Suppressor macrophage treated with lipopolysaccharide for 4 hours (primary cell): ENCODE results near the gene OSBPL1A.

ENCODE experiments used
- DNase-seq: peaks from one replicate; pipeline ENCODE4 v3.0.0-alpha.2; 2020

OSBPL1A gene

DNA sequence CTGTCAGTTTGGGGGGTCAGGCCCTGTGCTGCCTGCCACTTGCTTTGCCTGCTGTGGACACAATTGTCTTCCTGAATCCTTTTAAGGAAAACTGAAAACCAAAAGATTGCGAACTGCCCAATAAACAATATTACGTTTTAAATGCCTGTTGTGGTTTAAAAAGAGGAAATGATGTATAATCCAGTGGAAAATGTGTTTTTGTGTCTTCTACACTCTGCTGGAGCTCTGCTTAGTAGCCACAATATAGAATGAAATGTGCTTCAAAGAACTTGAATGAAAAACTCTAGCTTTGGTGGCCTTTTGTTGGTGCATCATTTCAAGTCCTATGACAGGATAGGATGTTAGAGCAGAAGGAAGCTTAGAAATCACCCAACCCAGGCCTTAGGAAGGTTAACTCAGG lies 282.0 kb downstream of the OSBPL1A start:
- DNase-seq: peak; percentile 54

DNA sequence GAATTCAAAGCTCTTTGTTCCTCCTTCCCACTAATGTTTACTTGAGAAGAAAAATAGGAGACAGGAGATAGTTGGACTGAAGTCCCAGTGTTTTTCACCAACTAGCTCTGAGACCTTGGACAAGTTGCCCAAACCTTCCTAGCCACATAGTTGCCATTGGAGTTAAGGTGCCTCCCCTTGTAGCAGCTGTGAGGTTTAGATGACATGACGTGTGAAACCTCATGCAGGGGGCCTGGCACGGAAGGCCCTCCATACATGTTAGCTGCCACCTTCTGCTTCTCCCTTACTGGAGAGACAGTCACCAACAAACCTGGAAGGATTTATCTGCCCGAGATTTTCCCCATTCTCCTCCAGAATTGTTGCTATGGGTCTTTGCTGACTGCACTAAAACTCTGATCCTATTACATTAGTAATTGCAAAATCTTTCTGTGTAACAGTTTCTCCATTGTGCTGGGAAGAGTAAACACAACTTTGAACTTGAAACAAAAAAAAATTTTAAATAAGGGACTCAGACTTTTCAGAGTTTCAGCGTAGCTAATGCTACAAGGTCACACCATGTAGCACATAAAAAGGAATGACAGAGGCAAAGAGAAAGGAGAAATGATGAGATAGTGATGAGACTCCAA lies 282.6 kb downstream of the OSBPL1A start:
- no peak for DNase-seq

DNA sequence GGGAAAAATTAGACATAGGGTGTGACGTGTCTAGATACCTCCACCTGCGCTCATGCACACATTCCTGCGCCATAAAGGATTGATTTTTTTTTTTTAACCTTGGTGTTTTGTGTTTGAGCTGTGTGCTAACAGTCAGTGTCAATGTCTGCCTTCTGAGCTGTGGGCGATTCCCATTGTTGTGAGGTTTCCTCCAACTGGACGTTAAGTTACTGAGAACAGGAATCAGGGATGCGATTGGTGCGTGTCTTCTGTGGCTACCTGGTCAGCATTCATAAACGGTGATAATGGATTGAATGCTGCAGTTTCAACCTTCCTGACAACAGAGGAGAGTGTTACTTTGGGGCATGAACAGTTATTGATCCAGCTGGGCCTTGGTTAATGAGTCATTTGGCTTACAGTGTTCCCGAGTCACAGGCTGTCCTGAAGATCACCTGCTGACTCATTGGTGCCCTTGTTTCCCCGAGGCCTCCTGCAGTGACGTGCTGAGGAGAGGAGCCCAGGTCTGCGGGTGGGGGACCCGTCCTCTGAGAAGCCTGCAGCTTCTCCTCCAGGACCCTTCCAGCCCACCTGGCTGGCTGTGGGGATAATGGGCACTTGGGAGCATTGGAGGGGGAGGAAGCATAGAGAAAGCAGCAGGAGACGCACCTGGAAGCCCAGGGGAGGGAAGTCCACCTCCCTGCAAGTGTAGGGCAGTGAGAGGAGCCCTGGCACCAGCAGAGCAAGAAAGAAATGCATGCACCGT lies 284.6 kb downstream of the OSBPL1A start:
- no peak for DNase-seq

DNA sequence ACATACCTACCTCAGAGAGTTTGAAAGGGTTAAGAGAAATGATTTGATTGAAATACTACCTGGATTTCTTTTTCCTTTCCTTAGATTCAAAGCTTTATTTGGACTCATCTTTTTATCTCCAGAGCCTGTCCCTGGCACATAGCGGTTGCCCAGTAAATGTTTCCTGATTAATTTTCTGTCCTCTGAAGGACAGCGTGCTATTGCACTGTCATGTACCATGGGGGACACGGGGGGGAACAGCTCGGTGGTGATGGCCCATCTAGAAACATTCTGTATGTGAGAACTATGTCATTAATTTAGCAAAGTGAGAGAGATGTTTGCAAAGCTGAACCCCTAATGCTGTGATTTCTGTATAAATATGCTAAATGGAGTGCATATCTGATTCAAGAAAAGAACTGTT lies 285.2 kb downstream of the OSBPL1A start:
- no peak for DNase-seq
